ENCODE data around the gene TMEM37. TPM values are rescaled to one million over a fixed set of nuclear protein-coding genes. Genes with fewer than 3 reads are reported as not detected.

Gene TMEM37
- total and polyA plus RNA-seq, 4 donors = 0.69 to 4.7 (median 2.5) TPM

Other genes starting within 250 kb of the TMEM37 start
- 1 to 10 TPM in 1 of 2 donors, under 1 TPM in 1; 0.94 to 7.0 TPM for gene STEAP3, start 208.0 kb upstream of the TMEM37 start, total RNA-seq
- 1 to 10 TPM; 3.1 to 3.2 TPM for gene STEAP3, start 208.0 kb upstream of the TMEM37 start, polyA plus RNA-seq (ENCODE audit: insufficient read length in 2 of 2)
- 10 to 100 TPM; 23.6 to 29.5 TPM for gene C2orf76, start 65.0 kb upstream of the TMEM37 start, total RNA-seq
- gene C2orf76, start 65.0 kb upstream of the TMEM37 start, polyA plus RNA-seq (ENCODE audit: insufficient read length in 2 of 2) = 10 to 100 TPM; 17.4 to 19.0 TPM
- 100 to 1,000 TPM; 134 to 232 TPM for gene DBI, start 64.9 kb upstream of the TMEM37 start, total RNA-seq
- gene DBI, start 64.9 kb upstream of the TMEM37 start, polyA plus RNA-seq (ENCODE audit: insufficient read length in 2 of 2) = 100 to 1,000 TPM; 785 to 887 TPM
- gene SCTR, start 92.6 kb downstream of the TMEM37 start, total RNA-seq = under 1 TPM; 0.10 to 0.28 TPM
- 1 to 10 TPM; 1.6 to 1.8 TPM for gene SCTR, start 92.6 kb downstream of the TMEM37 start, polyA plus RNA-seq (ENCODE audit: insufficient read length in 2 of 2)
- gene CFAP221, start 112.6 kb downstream of the TMEM37 start, total RNA-seq = 10 to 100 TPM; 12.8 to 15.3 TPM
- 10 to 100 TPM; 16.2 to 20.3 TPM for gene CFAP221, start 112.6 kb downstream of the TMEM37 start, polyA plus RNA-seq (ENCODE audit: insufficient read length in 2 of 2)
- gene TMEM177, start 247.3 kb downstream of the TMEM37 start, total RNA-seq = 10 to 100 TPM in 1 of 2 donors, 1 to 10 TPM in 1; 7.9 to 12.5 TPM
- 10 to 100 TPM; 13.7 to 17.1 TPM for gene TMEM177, start 247.3 kb downstream of the TMEM37 start, polyA plus RNA-seq (ENCODE audit: insufficient read length in 2 of 2)